NCI-H1048 (cell line): Measurements from ENCODE around the gene PRKCE.

Experiments
- DNase-seq: peaks from one replicate; lab custom pipeline; 2025; lab: John Stamatoyannopoulos, UW

PRKCE gene

GRCh38 chr2:45936623-45936979, 285.1 kb downstream of the PRKCE start:
- DNase-seq = no peak

- DNase-seq = no peak
Measured at GRCh38 chr2:45937990-45938389, 286.5 kb downstream of the PRKCE start.

DNA sequence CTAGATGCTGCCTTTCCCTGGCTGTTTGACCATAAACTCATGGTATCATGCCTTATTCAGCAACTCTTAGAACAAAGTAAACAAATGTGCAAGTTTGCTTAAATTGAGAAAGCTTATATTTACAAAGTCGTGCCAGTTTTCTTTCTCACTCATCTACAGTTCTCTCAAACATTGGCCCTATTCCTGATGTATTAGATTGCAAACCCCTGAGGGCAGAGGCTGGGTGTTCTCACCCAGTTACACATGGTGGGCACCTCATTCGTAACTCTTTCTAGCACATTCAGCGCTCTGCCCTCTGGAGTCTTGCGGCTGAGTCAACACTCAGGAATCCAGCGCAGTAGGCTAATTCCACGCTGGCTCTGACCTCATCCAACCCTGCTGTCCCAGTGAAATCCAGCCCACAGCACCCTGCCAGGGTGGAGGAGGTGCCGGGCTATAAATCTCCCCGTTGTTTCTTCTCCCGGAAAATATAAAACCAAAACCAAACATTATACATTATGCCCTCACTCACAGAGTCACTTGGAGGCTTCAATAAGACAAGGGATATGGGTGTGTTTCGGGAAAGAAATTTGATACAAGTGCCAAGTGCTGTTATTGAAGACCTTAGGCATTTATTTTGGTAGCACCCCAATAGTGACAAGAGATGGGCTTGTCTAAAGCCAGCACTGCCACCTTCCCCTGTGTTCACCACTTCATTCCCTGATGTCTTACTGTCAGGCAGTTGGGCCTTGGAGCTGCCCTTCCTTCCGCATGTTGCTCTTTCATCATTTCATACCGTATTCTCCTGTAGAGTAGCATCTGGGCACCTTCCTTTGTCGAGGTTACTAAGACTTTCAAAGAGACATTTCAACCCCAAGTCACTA, 287.4 kb downstream of the PRKCE start:
- peak; percentile 25 for DNase-seq

GRCh38 chr2:45941531-45942236, 290.2 kb downstream of the PRKCE start:
- no peak for DNase-seq

DNA sequence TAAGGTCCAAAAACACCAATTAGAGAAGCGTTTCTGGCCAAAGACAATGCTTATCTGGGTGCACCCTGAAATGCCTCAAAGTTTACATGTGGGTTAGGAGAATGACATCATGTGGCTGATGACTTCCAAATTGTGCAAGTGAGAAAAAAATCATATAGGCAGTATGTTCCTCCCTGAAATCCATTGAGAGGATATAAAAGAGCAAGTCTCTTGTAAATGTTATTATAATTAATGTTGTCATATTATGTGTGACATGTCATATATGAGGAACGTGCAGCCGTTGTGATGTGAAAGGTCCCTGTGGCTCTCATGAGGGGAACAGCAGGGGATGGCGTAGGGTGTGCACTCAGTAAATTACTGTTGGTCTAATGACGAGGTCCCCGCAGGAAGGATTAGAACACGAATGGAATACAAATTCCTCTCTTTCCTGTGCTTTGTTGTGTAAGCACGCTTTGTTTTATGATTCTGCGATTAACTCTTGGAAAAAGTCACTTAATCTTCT, 290.8 kb downstream of the PRKCE start:
- no peak for DNase-seq

DNA sequence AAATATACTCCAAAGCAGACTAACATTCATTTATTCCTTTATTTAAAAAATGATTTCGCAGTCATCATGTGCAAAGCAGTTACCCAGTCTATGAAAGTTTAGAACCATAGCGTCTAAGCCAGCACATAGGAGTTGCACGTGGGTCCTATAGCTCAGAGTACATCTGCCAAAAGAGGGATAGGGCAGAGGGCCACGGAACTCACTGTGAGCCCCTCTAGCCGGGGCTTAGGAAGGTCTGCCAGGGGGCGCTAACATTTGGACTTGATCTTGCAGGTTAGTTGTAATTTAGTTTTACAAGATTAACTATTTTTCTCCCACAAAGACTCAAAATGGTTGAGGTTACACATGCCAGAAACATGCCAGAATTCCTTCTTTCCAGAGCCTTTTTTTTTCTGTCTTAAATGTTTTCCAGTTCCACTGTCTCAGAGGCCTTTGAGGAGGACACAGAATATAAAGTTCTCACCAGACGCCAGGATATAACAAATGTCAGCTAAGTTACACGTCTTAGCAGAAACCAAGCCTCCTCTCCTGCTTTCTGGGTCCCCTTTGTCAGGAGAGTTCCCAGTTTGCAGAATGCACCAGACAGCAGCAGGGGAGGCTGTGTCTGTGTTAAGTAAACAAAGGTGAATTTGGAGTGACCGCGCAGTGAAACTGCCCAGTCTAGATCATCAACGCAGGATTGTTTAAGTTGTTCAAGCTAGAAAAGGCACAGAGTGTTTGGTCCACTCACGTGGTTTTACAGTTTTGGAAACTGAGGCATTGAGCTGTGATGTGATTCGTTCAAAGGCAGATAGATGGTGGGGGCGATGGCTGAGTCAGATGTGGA, 292.0 kb downstream of the PRKCE start:
- no peak for DNase-seq

- DNase-seq = no peak
Measured at GRCh38 chr2:45944074-45944473, 292.6 kb downstream of the PRKCE start.

DNA sequence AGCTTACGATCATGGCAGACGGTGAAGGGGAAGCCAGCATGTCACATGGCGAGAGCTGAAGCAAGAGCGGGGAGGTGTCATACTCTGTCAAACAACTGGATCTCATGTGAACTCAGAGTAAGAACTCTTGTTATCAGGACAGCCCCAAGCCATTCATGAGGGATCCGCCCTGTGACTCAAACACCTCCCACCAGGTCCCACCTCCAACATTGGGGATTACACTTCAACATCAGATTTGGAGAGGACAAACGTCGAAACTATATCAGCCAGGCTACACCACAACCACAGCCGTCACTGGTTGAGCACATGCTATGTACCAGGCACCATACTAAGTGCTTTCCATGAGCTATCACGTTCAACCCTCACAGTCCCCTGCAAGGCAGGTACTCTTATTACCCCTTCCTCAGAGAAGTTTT, 293.8 kb downstream of the PRKCE start:
- no peak for DNase-seq

DNA sequence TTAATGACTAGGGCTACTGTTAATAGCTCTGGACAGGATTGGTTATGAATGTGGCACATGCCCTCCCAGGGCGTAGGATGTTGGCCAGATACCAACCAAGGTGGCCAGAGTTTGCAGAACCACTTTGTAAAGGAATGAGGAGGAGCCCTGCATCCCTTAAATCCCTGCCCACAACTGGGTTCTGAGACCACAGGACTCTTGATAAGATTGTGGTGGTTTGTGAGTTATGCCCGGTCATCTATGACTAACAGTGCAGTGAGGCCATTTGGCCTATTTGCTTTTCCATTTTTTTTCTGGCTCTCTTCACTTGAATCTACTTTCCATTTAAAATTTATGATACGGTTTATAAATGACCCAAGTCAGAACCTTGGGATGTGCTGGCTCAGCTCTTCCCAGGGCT, 294.5 kb downstream of the PRKCE start:
- no peak for DNase-seq

GRCh38 chr2:45950606-45951005, 299.1 kb downstream of the PRKCE start:
- DNase-seq = no peak

- DNase-seq = no peak
Measured at GRCh38 chr2:45951025-45951727, 299.7 kb downstream of the PRKCE start.

DNA sequence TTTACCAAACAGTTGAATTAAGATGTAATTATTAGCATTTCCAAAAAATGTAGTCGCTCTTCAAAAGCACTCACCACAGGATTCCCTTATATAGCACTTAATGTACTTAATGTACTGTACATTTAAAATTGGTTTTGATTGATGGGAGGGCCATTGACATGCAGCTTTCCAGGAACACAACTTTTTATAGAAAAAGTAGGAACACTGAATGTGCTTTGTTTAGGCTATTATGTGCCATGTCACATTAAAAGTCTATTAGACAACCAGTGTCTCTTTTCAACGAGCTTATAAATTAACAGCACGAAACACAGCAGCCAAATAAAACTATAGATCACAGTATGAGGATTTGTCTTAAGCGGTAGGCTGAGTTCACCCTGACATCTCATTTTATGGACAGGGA, 301.1 kb downstream of the PRKCE start:
- DNase-seq = no peak

DNA sequence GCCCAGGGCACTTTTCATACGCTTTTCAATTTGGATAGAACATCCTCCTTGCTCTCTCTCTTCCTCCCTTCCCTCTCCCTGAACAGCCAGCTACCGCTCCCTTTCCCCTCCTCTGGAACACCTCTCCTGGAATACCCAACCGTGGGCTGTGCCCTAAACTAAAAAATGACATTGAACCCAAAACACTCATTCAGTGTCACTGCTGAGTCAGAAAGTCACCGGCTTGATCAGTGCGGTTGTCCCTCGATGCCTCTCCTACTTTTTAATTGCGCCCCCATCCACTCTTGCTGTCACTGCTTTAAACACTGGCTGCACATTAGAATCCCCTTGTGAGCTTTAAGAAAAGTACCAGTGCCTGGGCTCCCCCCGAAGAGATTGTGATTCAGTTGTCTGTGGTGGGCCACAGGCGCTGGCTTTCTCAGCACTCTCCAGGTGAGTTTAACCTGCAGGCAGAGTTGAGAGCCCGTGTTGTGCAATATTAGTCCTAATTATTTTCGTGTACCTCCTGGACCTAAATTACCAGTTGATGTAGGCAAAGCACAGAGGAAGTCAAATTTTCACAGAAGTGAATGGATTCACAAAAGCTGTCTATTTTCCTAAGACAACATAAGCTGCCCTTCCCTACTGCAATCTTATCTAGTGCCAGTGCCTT, 302.0 kb downstream of the PRKCE start:
- DNase-seq = no peak

DNA sequence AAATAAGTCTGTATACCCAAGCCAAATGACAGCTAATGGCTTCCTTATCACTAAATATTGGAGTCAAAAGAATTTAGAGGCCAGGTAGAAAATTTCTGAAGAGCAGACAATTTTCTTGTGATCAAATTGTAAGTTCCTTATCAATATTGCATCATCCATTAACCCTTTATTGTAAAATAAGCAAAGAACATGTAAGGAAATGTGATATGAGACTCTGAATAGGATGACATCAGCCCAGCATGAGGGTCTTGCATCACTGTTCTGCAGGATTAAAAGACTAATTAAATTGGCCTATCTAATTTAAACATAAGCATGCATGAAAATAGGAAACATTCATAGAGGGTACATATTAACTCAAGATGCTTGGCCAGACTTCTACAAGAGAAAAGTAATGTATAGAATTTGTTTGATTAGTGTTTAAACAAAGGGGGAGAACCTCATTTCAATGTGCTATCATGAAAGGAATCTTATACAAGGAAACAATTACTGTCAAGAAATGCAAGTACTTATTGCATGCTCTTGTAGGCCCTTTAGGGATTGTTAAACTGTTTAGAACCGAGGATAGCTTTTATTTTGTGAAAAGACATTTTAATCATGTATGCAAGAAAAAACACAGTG, 302.9 kb downstream of the PRKCE start:
- DNase-seq = no peak

- no peak for DNase-seq
Measured at GRCh38 chr2:45957533-45958227, 306.2 kb downstream of the PRKCE start.

- no peak for DNase-seq
Measured at GRCh38 chr2:45960057-45960863, 308.8 kb downstream of the PRKCE start.

DNA sequence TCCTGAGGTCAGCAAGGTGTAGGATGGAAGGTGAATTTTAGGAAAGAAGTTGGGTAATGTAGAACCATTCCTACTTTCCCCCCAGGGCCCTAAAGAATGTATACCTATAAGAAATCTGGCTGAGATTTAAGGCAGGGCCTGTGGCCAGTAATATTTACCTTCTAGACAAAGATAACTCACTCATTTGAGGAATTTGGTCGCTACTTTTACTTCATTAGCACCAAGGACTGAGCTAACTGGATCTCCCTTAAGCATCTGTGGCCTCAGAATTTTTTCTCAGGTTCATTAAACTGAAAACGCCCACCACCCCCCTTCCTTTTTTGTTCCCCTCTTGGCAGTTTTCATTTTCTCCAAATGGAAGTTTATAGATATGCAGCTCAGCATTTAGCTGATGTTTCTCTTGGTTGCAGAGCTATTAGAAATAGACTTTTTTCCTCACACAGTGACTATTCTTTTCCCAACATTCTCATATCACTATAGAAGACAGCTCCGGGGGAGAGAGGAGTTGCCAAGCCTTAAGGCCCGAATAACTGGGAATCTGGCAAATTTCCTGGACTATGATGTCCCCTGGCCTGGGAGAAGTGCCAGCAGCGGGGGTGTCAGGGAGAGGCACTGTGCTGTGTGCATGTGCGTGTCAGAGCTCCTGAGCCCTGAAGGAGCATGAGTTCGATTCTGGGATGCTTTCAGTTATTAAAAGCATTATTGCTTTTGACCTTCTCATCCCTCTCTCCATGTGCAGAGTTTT, 310.9 kb downstream of the PRKCE start:
- no peak for DNase-seq

GRCh38 chr2:45963816-45964215, 312.3 kb downstream of the PRKCE start:
- DNase-seq = no peak
